Hematopoietic multipotent progenitor cell treated with erythropoietin and hydrocortisone succinate and interleukin-3 and kit ligand, for 15 days (in vitro differentiated cells): Measurements from ENCODE around the gene RET.

ENCODE experiments used
- DNase-seq: peaks from one replicate; pipeline ENCODE4 v3.0.0-alpha.2; 2015; ENCODE audit warnings: low spot score

Gene RET

DNA sequence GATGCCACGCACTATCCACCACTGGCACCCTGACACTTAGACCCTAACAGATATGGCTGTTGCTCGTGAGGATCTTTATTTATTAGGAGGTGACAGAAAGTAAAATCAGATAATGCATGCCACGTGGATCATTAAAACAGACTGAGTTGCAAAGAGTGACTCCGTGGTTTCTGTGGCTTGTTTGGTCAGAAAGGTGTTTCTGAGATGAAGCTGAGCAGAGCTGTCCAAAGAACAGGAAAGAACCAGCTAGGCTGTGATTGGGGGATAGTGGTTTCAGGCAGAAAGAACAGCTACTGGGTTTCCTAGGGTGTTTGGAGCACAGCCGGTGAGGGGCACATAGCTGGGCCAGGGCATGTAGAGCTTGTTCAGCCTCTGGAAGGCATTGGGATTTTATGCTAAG is 95.8 kb downstream of the RET start:
- DNase-seq, result no peak

DNA sequence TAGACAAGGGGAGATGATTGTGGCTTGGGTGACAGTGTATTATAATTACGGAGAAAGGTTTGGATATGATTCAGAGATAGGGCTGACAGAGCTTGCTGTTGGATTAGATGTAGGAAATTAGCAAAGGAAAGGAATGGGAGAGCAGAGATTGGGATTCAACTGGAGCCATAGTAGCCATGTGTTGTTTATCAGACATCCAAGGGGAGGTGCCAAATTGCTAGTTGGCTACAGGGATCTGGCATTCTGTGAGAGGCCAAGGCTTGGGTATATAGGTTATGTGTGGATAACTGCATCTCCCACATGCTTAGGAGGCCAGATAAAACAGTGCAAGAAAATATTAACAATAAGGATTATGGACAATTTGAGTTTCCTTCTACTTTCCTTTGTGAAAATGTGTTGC is 96.3 kb downstream of the RET start:
- no peak for DNase-seq

DNA sequence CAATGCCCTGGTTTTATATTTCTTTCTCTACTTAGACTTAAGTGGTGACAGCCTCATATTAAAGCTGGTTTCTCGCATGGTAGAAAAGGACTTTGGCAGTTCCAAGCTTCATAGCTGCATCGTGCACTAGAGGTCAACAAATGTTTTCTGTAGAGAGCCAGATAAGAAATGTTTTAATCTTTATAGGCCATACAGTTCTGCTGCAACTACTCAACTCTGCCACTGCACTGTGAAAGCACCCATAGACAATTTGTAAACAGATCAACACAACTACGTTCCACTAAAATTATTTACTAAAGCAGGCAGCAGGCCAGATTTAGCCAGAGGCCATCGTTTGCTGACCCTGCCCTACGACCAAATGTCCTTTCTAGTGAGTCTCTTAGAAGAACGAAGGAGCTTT is 98.1 kb downstream of the RET start:
- peak; percentile 62 for DNase-seq

DNA sequence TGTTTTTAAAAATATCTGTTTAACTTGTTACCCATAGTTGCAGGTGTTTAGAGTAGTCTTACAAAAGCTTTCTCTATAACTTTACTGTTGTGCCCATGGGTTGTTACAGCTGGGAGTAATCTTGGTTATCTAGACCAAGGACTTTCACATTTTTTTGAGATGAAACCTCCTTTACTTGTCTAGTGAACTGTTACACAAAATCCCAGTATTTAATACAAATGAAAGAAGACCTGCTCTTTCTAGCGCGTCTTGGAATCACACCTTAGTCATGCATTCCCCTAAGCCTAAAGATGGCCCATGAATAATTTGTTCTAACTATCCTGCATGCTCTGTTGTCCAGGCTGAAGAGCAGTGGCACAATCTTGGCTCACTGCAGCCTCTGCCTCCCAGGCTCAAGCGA is 99.4 kb downstream of the RET start:
- no peak for DNase-seq

DNA sequence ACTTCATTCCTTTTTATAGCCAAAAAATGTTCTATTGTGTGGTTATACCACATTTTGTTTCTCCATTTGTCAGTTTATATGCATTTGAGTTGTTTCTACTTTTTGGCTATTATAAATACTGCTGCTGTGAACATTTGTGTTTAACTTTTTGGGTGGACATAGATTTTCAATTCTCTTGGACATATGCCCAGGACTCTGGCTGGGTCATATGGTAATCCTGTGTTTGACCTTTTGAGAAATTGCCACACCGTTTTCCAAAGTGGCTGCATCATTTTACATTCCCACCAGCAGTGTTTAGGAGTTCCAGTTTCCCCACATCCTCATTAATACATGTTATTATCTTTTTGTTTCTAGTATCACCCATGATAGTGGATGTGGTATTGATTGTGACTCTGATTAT is 100.7 kb downstream of the RET start:
- no peak for DNase-seq
